Measurements from ENCODE around the gene DIP2C.

DNA sequence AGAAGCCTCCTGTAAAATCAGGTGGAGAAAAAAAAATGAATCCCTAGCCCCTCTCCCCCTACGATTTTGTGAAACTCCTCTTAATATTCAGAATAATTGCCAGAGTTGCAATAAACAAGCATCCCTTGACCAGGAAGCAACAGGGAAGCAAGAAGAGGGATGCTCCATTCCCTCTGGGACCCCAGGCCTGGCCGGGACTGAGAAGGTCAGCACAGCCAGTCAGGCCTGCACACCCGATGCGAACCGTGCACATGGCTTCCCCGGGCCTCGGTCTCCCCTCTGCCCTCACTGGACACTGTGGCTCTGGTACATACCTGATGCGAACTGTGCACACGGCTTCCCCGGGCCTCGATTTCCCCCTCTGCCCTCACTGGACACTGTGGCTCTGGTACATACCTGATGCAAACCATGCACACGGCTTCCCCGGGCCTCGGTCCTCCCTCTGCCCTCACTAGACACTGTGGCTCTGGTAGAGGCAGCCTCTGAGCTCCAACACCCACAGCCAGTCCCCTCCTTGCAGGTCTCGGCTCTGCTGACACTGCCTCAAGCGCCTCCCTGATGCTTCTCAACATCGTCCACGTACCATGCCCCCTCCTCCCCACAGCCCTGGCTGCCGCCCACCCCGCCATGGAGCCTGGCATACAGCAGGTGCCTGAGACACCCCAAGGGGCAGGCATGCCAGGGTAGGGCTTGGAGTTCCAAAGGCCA is 138.6 kb downstream of the DIP2C start:
- TF ChIP-seq, protein P1, sequence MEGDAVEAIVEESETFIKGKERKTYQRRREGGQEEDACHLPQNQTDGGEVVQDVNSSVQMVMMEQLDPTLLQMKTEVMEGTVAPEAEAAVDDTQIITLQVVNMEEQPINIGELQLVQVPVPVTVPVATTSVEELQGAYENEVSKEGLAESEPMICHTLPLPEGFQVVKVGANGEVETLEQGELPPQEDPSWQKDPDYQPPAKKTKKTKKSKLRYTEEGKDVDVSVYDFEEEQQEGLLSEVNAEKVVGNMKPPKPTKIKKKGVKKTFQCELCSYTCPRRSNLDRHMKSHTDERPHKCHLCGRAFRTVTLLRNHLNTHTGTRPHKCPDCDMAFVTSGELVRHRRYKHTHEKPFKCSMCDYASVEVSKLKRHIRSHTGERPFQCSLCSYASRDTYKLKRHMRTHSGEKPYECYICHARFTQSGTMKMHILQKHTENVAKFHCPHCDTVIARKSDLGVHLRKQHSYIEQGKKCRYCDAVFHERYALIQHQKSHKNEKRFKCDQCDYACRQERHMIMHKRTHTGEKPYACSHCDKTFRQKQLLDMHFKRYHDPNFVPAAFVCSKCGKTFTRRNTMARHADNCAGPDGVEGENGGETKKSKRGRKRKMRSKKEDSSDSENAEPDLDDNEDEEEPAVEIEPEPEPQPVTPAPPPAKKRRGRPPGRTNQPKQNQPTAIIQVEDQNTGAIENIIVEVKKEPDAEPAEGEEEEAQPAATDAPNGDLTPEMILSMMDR (IDR thresholded peaks at IDR 0.05; ENCODE audit: borderline replicate concordance, extremely low read depth, low read length, poor library complexity, severe bottlenecking): no peak
- no peak for TF ChIP-seq EZH2 (IDR thresholded peaks at IDR 0.05; ENCODE audit: borderline replicate concordance, low read depth, low read length, severe bottlenecking)

Data from DND-41 (cell line).